GM18517 (cell line): ENCODE measurements around the gene PSMC6.
A peak's percentile ranks its signal among the peaks of the same experiment; 100 is the strongest.

Source experiments
- ATAC-seq: cut with Tn5 transposase; IDR thresholded peaks from one replicate; pipeline ENCODE4 v1.9.1; 2021; ENCODE audit warnings: mild to moderate bottlenecking, moderate library complexity; ENCODE audit not compliant: unreplicated experiment

The PSMC6 gene

DNA sequence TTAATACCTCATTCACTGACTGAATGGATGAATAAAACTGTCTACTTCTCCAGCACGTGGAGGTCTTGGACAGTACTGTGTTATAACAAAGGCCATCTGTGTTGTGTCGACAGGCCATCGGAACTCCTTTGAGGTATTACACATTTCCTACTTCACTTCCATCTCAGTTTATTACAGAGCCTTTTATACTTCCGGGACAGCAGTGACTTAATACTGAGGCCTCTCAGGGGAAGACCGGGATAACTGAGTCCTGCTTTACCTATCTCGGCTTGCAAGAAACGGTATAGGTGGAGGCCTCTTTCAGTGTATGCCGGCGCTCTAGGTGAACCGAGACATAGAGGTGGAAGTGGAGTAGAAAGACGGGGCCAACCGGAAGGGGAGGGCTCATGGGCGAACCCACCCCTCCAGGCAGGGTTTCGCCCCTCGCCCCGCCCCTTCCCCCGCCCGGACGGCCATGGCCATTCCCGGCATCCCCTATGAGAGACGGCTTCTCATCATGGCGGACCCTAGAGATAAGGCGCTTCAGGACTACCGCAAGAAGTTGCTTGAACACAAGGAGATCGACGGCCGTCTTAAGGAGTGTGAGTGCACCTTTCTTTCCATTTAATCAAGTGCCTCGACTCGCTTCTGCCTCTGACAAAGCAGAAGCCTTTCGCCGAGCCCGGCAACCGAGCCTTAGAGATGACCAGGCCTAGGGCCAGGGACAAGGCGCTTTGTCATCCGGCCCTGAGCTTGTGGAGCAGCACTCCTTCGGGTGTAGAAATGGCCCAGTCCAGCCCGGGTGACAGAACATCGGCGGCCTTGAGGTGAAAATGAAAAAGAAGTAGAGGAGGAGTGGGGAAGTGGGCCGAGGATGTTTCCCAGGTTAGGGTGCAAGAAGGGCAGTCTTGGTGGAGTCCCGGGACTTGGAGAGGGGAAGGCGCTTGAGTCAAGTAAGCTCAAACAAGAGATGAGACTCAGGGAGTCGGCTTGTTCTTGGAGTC lies at the start of gene PSMC6:
Gene PSMC6 (plus strand): TSS at position 477 of the 983 bp plus-strand sequence. CDS start 20 bp downstream, at position 497.
- ATAC-seq = peak; percentile 92

DNA sequence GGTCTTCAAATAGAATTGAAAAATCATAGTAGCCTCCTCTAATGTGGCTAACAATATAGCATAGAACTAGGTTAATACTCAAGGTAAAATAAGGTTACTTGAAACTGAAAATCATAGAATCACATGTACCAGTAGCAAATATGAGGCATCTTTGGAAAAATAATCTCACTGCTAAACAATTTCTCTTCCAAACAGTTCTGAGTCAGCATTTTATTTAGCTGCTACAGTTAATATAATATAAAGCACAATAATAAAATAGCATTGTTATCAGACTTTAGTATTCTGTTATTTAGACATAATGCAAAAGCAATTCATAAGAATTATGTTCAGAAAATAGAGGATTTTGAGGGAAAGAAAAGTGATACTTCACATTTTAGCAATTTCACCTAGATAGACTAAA lies 46.7 kb upstream of the PSMC6 start:
- ATAC-seq = no peak

DNA sequence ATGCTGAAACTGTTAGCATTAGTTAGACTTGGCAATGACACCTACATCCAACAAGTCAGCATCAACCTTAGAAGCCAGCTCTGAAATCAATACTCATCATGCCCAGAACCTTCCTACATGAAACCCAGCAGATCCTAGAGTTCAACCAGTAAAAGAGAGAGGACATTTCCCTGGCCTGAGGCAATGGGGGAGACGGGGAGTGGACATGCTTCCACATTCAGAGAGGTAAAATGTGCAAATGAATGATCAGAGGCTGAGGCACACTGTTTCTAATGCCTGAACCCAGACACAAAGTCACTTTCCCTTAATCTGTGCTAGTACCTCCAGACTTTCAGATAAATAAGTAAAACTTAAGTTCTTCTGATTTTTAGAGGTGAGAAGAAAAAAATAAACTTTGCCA lies 46.2 kb upstream of the PSMC6 start:
- no peak for ATAC-seq

DNA sequence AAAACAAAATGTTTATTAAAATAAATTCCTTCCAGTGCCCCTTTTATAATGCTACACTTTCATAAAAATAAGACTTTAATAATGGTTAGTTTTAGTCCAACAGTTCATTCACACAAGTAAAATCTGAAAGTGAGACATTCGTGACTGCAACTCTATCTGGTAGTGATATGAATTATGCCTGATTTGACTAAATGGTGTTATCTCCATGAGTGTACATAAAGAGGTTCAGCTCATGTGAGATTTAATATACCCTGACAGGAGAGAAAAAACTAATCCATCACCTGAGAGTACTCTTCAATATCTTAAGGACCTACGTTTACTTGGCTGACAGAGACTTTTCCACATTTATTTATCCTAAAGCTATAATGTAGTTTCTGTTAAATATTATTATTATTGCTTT lies 45.7 kb upstream of the PSMC6 start:
- ATAC-seq = no peak

DNA sequence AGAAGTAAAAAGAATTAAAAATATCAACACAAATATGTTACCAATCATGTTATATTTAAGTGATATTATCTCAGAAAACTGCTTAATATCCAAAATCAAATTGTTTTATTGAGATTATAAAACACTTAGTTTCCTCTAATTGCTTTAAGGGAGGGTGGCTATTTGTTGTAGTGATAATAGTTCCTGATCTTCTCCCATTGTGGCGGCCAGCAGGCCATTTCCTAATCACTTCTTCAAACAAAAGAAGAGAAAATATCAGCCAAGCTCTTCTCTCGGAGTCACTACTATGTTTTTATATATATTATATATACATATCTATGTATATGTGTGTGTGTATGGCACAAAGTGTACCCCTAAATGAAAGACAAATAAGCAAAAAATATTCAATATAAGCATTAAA lies 43.1 kb upstream of the PSMC6 start:
- no peak for ATAC-seq

DNA sequence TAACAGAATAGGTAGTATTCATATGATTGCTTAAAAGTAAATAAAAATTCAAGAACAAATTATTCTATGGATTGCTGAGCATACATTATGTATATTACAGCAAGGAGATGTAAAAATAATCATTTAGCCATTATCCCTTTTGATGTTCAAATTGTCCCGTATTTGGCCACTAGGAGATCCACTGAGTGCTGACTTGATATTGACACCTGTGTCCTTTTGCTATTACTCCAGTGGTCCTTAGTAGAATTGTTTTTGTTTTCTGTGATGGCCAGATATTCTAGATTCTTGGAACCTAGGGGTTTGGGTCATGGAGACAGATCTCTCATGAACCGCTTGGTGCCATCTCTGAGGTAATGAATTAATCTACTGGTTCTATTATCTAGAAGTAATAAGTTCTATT lies 28.4 kb upstream of the PSMC6 start:
- no peak for ATAC-seq

DNA sequence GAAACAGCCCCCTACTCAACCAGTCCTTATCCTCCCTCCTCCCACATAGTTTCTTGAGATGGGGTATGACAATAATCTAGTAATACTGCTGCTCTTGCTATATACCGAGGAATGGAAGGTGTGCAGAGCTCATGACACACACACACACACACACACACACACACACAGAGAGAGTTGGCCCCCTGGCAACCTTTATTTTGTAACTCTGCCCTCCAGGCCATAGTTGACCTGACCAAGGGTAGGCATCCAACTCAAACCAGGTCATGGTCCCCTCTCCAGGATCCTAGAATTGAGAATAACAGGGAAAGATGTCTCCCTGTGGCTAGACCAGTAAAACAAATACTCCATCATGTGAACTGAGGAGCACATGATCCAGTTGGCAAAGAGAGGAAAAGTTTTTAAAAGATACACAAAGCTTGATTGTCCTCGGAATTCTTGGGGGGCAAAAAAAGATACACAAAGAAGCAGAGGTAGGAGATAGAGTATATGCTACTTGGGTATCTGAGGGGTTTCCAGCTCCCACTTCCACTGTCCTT lies 22.9 kb upstream of the PSMC6 start:
- ATAC-seq = no peak

DNA sequence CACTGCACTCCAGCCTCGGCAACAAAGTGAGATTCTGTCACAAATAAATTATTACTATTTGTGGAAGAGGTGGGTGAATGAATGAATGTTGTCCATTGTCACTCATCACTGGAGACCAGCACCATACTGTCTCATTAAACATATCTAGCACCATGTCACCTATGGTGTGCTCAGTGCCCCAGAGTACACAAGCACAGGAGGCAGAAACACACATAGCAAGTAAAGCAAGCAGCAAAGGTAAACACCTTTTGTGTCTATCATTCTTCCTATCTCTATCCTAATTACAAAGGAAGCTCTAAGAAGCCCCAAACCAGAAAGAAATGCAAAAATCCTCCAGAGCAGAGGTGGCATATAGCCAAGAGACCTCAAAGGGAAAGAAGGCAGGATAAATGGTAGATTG lies 20.8 kb upstream of the PSMC6 start:
- no peak for ATAC-seq

DNA sequence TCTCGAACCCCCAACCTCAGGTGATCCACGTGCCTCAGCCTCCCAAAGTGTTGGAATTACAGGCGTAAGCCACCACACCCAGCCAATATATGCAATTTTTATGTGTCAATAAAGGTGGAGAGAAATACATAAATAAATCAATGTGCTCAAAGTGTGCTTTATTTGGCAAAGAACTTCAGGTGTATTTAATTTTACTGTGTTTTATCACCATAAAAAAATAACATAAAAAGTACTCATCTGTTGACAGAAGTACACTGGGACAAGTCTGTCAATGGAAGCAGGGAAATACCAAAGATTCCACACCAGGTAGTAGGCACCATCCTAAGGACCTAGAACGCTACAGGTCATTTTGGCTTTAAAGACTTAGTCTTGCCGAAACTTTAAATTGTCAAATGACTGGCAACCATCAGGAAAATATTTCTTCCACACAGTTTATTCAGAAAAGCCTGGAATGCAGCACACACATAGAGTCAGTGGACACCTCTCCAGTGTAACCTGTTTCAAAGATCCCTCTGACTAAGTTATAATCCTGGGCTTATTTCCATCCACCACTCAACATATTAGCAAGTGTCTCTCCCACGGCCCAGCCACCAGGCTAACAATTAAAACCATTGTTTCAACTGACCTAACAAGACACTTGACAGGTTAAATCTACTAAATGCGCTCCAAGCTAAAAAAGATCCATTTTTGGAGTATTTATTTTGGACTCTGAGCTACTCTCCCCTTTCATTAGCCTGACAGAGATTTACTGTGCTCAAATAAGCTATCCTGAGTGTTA lies 15.8 kb upstream of the PSMC6 start:
- ATAC-seq = no peak

DNA sequence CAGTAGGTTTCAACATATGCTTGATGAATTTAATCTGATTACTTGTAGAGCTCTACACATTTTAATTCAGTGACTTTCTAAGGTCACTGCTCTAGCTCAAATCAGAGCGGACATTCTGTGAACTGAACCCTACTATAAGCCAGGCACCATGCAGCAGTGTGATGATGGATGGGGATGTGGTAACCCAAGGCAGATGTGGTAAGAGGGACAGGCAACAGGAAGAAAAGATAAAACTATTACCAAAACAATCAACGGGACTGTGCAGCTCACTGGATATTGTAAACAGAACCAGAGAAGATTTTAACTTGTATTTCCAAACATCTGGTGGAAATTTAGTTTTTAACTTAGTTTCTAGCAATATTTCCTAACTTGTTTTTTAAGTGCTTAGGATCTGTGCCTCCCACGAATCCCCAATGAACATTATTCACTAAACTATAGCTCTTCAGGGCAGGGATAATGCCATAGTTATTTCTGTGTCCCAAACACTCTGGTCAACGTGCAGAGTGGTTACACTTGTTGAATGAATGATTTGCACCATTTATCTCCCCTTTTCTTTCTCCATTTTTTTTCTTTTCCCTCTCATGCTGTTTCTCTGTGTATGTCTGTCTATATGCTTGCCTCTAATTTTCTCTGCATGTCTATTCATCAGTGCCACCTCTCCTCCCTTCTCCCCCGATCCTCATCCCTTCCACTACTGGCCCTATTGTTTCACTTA lies 14.6 kb upstream of the PSMC6 start:
- no peak for ATAC-seq

DNA sequence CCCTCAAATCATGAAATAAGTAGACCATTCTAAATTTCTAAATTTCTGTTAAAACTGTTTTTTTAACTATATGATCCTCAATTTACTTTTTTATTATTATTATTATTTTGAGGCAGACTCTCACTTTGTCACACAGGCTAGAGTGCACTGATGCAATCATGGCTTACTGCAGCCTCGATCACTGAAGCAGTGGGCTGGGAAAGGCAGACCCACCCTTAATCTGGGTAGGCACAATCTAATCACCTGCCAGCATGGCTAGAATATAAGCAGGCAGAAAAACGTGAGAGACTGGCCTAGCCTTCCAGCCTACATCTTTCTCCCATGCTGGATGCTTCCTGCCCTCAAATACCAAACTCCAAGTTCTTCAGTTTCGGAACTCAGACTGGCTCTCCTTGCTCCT lies 14.0 kb upstream of the PSMC6 start:
- no peak for ATAC-seq

DNA sequence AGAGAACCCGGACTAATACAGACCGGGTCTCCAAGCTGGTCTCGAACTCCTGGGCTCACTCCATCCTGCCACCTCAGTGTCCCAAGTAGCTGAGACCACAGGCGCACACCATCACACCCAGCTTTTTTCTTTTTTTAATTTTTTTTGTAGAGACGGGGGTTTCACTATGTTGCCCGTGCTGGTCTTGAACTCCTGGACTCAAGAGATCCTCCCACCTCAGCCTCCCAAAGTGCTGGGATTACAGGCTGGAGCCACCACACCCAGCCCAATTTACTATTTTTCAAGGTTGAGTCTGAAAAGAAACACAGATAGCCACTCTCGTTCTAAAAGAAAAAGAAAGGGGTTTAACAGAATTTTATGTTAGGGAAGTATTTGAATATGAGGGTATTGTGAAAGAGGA lies 13.5 kb upstream of the PSMC6 start:
- no peak for ATAC-seq

DNA sequence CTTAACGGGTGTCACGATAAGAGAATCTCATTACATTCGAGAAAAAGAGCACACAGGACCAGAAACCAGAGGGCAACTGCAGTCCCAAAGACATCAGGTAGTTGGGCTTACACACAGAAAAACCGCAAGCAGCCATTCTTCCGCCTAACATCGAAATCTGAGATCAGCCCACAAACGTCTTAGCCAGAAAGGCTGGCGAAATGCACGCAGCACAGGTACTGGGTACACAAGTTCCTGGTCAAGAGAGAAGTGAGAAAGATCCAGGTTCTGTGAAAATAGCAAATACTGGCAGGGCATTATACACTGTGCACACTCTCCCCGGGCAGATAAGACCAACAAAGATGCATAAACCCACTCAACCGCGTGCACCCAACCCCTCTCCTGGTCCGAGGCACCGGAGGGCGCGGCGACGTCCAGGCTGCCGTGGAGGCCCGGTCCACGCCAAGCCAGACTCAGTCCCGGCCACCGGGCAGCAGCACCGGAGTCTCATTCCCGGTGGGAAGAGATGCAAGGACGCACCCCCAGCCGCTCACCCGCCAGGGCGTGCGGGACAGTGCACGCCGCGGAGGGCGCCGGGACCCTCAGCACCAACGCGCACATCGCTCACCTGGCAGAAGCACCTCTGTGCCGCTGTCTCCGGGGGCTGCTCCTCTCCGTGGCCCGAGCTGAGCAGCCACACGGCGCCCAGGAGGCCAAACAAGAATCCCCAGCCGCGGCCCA lies 12.1 kb upstream of the PSMC6 start:
- peak; percentile 69 for ATAC-seq

DNA sequence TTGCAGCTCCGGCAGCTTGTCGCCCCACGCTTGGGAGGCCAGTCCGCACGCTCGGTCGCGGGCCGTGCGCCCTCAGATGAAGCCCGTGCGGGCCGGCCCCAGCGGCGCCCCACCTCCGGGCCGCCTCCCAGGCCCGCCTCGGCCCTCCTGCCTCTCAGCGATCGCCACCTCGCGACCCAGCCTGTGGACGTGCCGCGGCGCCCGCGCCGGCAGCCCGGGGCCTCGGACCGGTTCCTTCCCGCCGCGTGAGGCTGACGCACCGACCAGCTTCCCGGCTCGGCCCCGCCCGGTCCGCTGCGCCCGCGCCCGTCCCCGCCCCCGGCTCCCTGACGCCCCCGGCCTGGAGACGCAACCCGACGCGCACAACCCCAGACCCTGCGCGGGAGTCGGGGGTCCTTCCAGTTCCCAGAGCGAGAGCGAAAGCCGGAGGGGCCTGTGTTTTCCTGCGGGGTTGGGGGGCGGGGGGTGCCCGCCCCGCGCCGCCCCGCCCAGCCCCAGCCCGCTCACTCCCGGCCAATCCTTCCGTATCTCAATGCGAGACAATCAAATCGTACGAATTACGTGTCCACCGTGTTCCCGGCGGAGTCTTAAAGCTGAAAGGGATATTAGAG lies 11.4 kb upstream of the PSMC6 start, which contains the start of gene ERO1A:
Gene ERO1A (minus strand): TSS at position 78 of the 611 bp plus-strand sequence. CDS start 77 bp downstream, at position 1.
- peak; percentile 51 for ATAC-seq

DNA sequence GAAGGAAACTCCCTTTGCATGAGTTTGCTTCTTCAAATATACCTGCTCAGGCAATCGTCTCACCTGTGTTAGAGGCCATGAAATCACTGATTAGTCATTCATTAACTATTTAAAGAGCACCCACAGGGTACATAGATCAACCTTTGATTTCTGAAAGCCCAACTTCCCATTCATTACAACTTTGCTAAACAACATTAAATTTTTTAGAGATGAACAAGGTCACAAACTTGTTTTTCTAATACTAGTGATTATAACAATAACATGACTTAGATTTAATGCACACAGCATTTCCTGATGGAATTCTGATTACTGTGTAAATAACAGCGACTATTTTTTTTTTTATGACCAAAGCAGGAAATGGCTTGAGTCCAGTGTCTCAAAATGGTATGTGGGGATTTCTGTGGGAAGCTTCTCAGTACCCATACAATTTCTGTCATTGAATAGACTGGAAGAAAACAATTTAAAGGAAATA lies 6.3 kb upstream of the PSMC6 start:
- no peak for ATAC-seq

DNA sequence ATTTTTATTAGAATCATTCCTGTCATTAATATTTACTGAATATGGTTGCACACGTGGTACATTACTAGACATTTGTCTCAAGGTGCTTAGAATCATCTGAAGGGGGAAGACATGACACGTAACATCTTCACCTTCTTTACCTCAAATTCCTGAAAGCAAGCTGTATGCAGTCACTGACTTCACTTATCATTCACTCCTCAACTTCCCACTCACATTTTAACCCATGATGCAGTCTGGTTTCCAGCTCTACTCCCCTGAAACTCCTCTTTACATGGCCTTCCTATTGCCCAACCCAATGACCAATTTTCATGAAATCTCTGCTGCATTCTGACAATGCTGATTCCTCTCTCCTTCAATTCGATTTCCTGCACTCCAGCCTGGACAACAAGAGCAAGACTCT lies 5.8 kb upstream of the PSMC6 start:
- ATAC-seq = no peak

DNA sequence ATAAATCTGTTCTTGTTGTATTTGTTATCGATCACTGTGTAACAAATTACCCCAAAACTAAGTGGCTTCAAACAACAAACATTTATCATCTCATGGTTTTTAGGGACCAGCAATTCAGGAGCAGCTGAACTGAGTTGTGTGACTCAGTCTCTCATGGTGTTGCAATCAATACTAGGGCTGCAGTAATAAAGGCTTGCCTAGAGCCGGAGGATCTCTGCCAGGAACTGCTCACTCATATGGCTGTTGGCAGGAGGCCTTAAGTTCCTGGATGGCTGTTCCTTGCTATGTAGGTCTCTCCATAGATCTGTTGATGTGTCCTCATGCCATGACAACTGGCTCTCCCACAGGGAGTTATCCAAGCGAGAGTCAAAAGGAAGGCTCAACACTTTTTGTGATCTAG lies 3.8 kb upstream of the PSMC6 start:
- no peak for ATAC-seq

DNA sequence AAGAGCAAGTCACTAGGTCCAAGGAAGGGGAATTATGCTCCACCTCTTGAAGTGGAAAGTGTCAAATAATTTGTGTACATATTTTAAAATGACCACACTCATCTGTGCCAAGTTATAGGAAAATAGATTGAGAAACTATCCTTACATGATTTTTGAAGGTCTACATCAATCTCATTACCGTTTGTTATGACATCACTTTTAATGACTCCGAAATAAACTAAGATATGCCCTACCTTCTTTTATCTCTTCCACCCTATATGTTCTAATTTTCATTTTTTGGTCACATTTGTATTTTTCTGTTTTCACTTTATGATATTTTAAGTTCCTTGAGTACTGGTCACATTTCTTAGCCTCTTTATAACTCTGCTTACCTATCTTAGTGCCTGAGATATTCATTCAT lies 3.3 kb upstream of the PSMC6 start:
- ATAC-seq = no peak

DNA sequence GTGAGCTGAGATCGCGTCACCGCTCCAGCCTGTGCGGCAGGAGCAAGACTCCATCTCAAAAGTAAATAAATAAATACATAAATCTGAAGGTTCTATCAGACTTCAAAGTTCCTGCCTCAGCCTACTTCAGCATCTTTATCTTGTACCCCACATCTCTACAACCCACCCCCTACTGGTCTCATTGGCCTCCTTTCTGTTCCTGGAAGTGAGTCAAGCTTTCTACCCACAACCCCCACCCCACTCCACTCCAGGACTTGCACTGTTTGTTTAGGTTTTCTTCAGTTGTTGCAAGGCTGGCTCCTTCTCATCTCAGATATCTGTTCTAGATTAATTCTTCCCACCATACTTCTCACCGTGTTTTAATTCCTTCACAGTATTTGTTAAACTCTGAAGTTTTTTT lies 714 bp upstream of the PSMC6 start:
- no peak for ATAC-seq

DNA sequence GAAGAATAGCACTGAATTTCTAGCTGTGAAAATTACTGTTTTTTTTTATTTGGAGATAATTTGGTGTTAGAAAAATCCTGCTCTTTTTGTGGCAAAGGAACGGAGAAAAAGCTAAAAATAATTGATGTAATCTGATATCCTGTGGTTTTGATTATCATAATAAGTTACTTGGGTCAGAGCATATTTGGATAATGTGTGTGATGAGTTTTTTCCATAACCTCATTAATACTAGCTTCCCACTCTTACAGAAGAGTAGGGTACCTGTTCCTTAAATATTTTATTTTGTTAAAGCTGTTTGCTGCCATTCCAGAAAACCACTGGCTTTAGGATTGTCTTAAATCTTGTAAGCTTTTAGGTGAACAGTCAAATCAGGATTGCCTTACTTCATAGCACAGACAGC lies 4.7 kb downstream of the PSMC6 start:
- no peak for ATAC-seq
